ENCODE data around the gene SZRD1. TPM values are rescaled to one million over a fixed set of nuclear protein-coding genes. Genes with fewer than 3 reads are reported as not detected.

The SZRD1 gene
- total and polyA plus RNA-seq, 2 of the 4 experiments (the other 2 are of a cell fraction): 119 to 149 TPM

GRCh38 chr1:16367258-16367967 is 371 bp downstream of the SZRD1 start:
- peak overlapping the region; percentile 66 to 87 for H4K8ac ChIP-seq (ENCODE audit: low read depth in 2 of 2, low read length in 2 of 2)
- H3K9me1 ChIP-seq (ENCODE audit: insufficient read depth, low read length): 0 out of 2 replicates have a peak, but pooled peaks cover 3% of the 10 kb centered on the region
- peak overlapping the region; percentile 99 for H2AK9ac ChIP-seq (replicated peaks; ENCODE audit: low read depth, low read length, poor library complexity)
- H4K20me1 ChIP-seq (ENCODE audit: insufficient read depth, low read length): peaks cover 5% of the 10 kb centered on the region
- peak overlapping the region; percentile 78 for H2BK120ac ChIP-seq (ENCODE audit: low read depth, low read length)
- ATAC-seq (ENCODE audit: low read depth) (peak; percentile 85), DNase-seq (peak; percentile 85)
- intact Hi-C loops (cut with micrococcal nuclease) (loop anchor here (5.0 kb wide), 1 partner anchor 160 kb away; no protein-coding TSS in a partner anchor), dilution Hi-C loops (cut with HindIII; ENCODE audit: low sequenced_read_pairs, unreplicated experiment) (no loop called here), in situ Hi-C loops (cut with MboI; ENCODE audit: low sequenced_read_pairs) (no loop called here)
- H2AK5ac ChIP-seq (ENCODE audit: low read depth, low read length): peak overlapping the region; percentile 96
- BruUV-seq (replicated peaks): no TSS peak
- H3K23ac ChIP-seq (ENCODE audit: low read depth, low read length): peak overlapping the region; percentile 98
- H3K14ac ChIP-seq (replicated peaks; ENCODE audit: low read depth, low read length): peak overlapping the region; percentile 99
- H3K79me1 ChIP-seq (ENCODE audit: low read depth in 1 of 2, low read length in 2 of 2): peaks cover 0 to 12% of the 10 kb centered on the region in 2 experiments; a peak in 2 of 4 replicates
- H4K91ac ChIP-seq (ENCODE audit: insufficient read depth, low read depth, low read length): peak overlapping the region; percentile 95
- peak overlapping the region; percentile 98 for H3K56ac ChIP-seq (ENCODE audit: extremely low read depth, insufficient read depth, low read length)
- H2BK15ac ChIP-seq (ENCODE audit: low read depth, low read length): peak overlapping the region; percentile 54; the same call in 1 of the 3 replicates
- peak overlapping the region; percentile 96 for H3K27ac ChIP-seq (ENCODE audit: insufficient read depth, low read length)
- H3K9me3 ChIP-seq (ENCODE audit: control insufficient read depth, insufficient read depth, low read length): no peaks in the 10 kb centered on the region
- peak overlapping the region; percentile 89 for H3K18ac ChIP-seq (ENCODE audit: low read depth, low read length)
- H2BK5ac ChIP-seq (ENCODE audit: low read depth, low read length, poor library complexity, severe bottlenecking): peak overlapping the region; percentile 98
- H3K27me3 ChIP-seq (ENCODE audit: control insufficient read depth, insufficient read depth, low read length): no peaks in the 10 kb centered on the region
- peak overlapping the region; percentile 78 for H4K5ac ChIP-seq (ENCODE audit: low read depth, low read length)
- H3K4me2 ChIP-seq (ENCODE audit: low read depth, low read length): peak overlapping the region; percentile 98
- H3K9ac ChIP-seq (ENCODE audit: low read depth, low read length): peak overlapping the region; percentile 90
- ChIA-PET POLR2A (ENCODE audit: unreplicated experiment) (interaction anchor here (0.6 kb wide), 3 partner anchors 11 to 511 kb away, joined by 3 to 9 read pairs (median 7); partner anchors contain the start of gene NECAP2), CTCF (interaction anchor here (0.6 kb wide), 1 partner anchor 21 kb away, joined by 9 read pairs; no protein-coding TSS in a partner anchor)
- no peaks in the 10 kb centered on the region; the same call in none of the 2 replicates for H3K4me1 ChIP-seq (ENCODE audit: control insufficient read depth, insufficient read depth, low read length)
- H2BK20ac ChIP-seq (ENCODE audit: low read depth, low read length): peak overlapping the region; percentile 18; the same call in 1 of the 2 replicates
- peak overlapping the region; percentile 88 for H3K4me3 ChIP-seq (ENCODE audit: insufficient read depth, low read depth, low read length)
- peak overlapping the region; percentile 98 for H2AFZ ChIP-seq (replicated peaks; ENCODE audit: low read length, poor library complexity)
- H3K4ac ChIP-seq (ENCODE audit: low read depth, low read length): peak overlapping the region; percentile 98
- WGBS, 2 experiments (ENCODE audit: extremely low coverage in 2 of 2, insufficient read length in 1 of 2): 0% methylated on average over 9 of the region's 47 CpGs; no CpG with 5 or more reads in 1 of the 2 experiments
- no peak for TF ChIP-seq NFE2L2 (IDR thresholded peaks at IDR 0.05; ENCODE audit: low read depth, low read length)
- TF ChIP-seq POLR2A (IDR thresholded peaks at IDR 0.05; ENCODE audit: low read depth, low read length): peak; percentile 79
- no peak for TF ChIP-seq CEBPB (IDR thresholded peaks at IDR 0.05; ENCODE audit: low read depth, low read length)
- TF ChIP-seq MXI1 (IDR thresholded peaks at IDR 0.05; ENCODE audit: borderline replicate concordance, low read depth, low read length): peak; percentile 82; the same call in 1 of the 2 replicates
- TF ChIP-seq MAZ (IDR thresholded peaks at IDR 0.05; ENCODE audit: borderline replicate concordance, low read depth, low read length): peak; percentile 77; the same call in 1 of the 2 replicates
- TF ChIP-seq BHLHE40 (IDR thresholded peaks at IDR 0.05; ENCODE audit: low read depth, low read length): 0 out of 2 replicates have a peak, but pooled peaks have one; percentile 5
- TF ChIP-seq RCOR1 (IDR thresholded peaks at IDR 0.05; ENCODE audit: insufficient replicate concordance, low read length): peak; percentile 26
- H3K36me3 ChIP-seq (ENCODE audit: control insufficient read depth, insufficient read depth, low read length): no peaks in the 10 kb centered on the region

All from IMR-90 (cell line).